ENCODE results near the gene ANXA3.
"Not testable (repeated sequence)": the region's sequence is repeated elsewhere in the genome, so short reads cannot be mapped to it uniquely, and the experiment has no call there.

The ANXA3 gene, protein sequence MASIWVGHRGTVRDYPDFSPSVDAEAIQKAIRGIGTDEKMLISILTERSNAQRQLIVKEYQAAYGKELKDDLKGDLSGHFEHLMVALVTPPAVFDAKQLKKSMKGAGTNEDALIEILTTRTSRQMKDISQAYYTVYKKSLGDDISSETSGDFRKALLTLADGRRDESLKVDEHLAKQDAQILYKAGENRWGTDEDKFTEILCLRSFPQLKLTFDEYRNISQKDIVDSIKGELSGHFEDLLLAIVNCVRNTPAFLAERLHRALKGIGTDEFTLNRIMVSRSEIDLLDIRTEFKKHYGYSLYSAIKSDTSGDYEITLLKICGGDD

DNA sequence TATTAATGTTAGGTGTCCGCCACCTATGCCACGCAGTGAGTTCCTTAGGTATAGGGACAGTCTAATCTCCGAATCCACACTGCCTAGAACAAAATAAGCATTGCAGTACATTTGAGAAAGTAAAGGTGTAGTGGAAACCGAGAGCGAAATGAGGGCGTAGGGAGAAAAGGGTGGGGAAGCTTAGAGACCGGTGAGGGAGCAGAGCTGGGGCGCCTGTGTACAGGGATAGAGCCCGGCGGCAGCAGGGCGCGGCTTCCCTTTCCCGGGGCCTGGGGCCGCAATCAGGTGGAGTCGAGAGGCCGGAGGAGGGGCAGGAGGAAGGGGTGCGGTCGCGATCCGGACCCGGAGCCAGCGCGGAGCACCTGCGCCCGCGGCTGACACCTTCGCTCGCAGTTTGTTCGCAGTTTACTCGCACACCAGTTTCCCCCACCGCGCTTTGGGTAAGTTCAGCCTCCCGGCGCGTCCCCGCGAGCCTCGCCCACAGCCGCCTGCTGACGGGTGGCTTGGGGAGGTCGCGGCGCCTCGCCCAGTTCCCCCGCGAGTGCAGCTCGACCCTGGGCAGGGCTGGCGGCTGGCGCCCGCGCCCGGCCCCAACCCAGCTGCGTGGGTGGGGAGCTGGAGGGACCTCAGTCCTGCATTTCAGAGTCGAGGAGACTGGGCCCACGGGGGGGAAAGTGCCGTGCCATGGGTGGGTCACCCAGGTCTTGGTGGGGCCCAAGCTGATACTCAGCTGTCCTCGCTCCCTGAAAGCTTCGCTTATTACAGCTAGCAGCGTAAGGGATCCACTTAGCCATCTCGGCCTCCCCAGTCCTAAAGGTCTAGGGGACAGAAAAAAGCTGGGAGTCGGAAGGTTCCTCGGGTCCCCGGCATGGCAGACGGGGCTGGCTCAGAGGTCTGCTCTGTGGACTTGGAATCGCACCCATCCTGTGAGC lies at the start of gene ANXA3:
Gene ANXA3 (plus strand): TSS at position 351 of the 932 bp plus-strand sequence. CDS start 2,704 bp downstream, outside the sequence.
- DNase-seq (ENCODE audit: low read depth): no peak

DNA sequence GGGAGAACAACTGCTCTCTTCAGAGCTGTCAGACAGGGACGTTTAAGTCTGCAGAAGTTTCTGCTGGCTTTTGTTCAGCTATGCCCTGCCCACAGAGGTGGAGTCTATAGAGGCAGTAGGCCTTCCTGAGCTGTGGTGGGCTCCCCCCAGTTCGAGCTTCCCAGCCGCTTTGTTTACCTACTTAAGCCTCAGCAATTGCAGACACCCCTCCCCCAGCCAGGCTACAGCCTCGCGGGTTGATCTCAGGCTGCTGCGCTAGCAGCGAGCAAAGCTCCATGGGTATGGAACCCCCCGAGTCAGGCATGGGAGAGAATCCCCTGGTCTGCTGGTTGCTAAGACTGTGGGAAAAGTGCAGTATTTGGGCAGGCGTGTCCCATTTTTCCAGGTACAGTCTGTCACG lies 45.3 kb upstream of the ANXA3 start:
- not testable (repeated sequence) for DNase-seq (ENCODE audit: low read depth)

DNA sequence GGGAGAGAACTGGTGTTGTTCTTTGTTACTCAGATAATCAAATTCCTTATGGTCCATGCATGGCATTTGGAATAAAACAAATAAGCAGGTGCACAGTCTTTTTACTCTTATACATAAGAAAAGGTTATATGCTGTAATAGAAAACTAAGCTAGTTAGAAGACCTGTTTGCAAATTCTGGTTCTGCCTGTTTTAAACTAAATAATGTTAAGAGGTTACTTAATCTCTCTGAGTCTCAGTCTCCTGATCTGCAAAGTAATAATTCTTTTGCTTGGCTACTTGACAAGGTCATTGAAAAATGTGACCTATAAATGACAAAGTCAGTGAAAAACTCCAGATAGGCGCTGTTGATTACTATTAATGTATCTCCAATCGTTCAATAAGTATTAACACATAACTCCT lies 42.5 kb upstream of the ANXA3 start:
- no peak for DNase-seq (ENCODE audit: low read depth)

DNA sequence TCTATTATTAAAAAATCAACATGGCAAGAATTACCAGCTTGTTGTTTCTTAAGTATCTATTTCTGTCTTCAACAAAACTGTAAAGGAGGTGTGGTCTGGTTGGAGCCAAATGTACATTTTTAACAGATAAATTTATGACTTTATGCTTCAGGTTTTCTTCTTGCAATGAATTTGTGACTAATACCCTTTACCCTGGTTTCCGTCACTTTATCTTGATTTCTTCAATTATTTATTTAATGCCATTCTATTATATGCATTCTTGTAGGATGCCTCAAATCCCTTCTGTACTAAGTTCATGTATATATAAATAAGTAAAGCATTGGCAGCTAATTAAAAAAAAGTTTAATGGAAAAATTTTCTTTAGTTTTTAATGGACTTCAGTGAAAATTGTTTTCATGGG lies 41.5 kb upstream of the ANXA3 start:
- DNase-seq (ENCODE audit: low read depth): no peak

DNA sequence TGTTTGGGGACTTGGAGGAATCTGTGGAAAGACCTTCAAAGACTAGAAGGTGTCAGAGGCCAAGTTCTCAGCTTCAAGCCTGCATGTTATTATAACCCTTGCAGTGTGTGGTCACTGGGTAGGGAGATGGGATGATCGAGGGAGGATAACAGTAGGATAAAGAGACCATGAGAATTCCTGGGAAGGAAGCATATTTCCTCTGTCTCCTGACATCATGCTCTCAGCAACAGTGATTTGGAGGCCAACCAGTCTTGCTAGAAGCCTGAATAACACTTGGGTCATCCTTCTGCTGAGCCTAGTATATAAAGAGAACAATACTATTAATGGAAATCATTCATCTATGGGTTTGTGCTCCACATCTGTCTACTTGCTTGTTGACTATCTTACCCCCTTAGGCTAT lies 40.9 kb upstream of the ANXA3 start:
- DNase-seq (ENCODE audit: low read depth): no peak

DNA sequence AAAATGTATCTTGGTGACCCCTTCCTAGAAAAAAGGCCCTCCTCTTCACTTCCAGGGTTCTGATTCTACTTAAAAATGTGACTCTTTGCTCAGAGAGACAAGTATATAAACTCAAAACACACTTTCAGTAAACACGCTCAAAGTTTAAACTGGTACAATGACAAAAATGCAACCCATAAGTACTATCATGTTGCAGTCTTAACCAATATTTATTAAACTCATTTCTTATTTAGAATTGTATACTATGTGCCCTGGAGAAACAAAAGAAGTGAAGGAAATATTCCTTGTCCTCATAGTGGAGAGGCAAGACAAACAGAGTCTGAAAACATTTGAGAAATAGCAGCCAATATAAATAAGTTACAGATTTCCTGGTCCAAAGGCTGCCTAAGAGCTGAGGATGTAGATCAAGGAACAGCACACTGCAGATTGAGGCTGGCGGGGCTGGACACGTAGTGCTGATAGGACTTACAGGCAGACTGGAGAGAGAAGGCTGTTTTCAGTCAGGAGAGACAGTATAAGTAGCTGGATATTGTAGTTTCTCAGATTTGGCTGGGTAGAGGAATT lies 39.1 kb upstream of the ANXA3 start:
- no peak for DNase-seq (ENCODE audit: low read depth)

DNA sequence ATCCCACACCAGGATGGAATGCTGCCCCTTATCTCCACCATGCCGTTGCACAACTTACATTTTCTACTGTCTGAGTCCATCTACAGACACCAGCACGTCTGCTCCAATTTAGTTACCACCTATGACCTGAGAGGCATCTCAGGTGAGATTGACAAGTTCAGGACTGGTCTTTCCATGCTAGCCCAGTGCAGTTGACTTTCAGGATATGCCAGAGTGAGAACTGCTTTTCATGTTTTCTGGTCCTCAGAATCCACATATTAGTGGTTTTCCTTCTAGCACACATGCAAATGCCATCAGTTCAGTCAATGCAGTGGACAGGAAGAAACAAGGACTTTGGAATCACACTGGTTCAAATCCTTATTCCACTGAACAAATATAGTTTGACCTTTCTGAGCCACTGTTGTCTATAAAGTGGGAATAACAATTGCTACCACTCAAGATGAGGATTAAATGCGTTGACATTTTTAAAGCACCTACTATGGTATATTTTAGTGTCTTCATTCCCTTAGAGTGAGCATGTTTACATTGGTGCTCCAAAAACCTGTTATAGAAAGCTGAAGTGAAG lies 38.1 kb upstream of the ANXA3 start:
- DNase-seq (ENCODE audit: low read depth): no peak

DNA sequence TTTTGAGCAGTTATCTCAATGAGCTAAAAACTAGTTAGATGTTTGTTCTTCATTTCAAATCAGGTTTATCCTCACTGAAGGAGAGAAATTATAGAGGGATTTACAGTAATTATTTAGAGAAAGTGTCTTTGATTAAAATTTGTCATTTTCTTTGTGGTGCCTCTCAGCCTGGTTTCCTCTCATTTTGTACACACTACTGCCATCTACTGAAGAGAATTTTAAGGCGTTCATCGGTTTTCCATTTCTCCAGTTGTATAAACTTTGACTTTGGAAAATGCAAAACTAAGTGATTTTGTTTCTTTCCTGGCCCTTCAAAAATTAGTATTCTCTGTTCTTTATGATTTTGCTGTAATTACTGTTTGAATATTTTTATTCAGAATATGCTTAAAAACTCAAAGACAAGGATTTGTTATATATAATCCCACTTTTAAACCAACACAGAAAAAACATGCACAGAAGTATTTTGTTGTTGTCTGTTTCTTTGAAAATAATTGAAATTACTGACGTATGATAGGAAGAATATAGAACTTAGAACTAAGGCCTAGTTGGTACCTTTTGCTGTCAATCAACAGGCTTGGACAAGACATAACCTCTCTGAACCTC lies 34.4 kb upstream of the ANXA3 start:
- no peak for DNase-seq (ENCODE audit: low read depth)

DNA sequence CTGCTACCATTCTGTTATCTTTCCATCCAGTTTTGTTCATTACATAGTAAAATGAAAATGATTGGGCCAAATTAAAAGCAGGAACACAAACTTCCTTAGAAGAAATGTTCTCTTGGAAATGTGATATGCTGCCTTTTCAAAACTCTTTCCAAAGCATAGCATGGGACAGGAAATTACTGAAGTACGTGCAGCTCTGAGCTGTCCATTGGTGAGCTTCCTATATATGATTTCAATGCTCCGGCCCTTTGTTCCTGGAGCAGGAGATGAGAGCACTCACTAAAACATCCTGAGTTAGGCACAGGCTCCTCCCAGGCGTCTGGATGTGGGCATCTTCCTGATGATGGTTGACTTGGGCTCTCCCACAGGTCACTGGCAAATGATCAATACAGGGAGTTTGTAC lies 33.0 kb upstream of the ANXA3 start:
- no peak for DNase-seq (ENCODE audit: low read depth)

DNA sequence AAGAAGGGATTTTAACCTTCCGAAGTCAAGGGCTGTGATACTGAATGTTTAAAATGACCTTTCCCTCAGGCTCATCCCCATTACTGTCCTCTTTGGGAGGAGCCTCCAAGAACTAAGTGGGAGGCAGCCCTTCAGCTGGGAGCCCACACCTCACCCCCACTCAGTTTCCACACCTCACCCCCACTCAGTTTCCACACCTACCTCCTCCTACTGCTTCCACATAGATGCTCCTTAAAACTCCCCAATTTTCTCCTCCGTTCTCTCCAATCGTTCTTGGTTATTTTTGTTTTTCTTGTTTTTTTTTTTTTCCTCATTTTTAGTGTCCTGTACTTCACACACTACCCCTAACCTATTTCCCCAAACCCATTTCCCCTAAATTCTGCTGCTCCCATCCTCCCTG lies 31.6 kb upstream of the ANXA3 start:
- DNase-seq (ENCODE audit: low read depth): no peak

DNA sequence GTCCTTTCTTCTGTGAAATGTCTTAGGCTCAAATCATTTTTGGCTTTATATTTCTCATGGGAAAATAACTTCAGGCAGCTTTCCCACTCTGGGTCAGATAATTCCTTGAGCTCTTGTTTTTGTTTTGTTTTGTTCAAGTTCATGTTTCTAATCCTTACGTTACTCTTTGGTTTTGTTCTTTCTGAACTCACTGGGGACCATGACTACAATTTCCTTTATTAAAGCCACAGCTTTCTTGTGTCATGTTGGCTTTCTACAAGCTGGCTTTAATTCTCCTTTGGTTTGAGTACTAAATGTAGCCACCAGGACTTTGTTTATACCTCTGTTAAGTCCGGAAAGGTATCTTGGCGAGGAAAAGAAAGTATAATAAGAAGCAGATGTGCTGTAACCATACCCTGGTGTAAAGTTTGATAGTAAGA lies 30.8 kb upstream of the ANXA3 start:
- no peak for DNase-seq (ENCODE audit: low read depth)

DNA sequence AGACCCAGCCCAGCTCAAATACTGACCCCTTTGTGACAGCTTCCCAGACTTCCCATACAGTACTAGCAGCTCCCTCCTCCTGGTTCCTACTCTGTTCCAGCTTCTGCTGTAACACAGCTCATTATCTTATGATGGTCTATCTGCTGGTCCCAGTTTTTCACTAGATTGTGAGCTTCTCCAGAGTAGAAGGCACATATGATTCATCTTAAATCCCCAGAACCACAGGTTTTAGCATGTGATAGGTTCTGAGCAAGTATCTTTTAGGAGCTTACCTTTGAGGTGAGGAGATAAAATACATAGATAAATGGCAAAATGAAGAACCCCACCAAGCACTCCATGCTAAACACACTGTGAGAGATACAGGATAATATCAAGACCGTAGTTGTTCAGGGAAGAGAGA lies 27.6 kb upstream of the ANXA3 start:
- no peak for DNase-seq (ENCODE audit: low read depth)

DNA sequence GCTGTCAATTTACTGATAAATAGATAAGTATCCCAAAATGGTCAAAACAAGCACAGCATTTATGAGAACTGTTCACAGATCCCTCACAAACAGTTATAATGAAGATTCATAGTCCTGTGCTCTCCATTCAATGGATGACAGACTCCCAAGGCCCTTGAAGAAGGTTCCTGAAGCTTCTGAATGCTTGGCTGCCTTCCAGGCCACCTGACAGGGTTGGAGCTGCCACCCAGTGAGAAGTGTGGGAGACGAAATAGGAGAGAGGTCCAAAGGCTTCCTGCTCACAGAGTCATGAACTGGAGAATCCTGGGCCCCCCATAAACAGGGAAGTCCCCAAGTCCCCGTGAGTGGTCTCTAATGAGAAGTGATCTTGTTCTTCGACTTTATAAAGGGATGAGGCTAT lies 26.0 kb upstream of the ANXA3 start:
- no peak for DNase-seq (ENCODE audit: low read depth)

DNA sequence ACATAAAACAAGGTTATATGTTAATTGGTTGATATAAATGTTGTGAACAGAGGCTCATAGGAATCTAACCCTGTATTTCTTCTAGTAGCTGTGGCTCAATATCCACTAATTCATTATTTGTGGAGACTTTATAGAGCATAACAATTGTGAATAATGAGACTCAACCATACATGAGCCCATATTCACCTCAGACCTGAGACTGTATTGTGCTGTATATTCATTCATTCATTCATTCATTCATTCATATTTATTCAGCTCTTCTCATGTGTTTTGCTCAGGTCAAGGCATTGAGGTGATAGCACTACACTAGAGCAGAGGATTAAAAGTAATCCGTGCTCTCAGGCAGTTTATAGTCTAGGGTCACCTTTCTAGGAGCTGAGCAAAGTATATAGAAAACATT lies 24.5 kb upstream of the ANXA3 start:
- DNase-seq (ENCODE audit: low read depth): no peak

DNA sequence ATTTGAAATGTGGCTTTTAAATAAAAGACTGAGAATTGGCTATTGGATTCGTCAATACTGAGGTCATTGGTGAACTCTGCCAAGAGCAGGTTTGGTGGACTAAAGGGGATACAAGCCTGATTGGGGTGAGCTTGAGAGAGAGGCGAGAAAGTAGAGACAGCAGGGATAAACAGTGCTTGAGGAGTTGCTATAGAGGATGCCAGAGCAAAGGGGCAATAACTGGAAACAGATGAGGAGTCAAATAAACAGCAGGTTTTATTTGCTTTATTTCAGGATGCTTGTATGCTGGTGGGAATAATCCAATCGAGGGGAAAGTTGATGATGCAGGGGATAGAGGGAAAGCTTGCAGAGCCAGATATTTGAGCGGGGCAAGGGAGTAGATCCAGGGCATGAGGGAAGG lies 24.0 kb upstream of the ANXA3 start:
- no peak for DNase-seq (ENCODE audit: low read depth)

DNA sequence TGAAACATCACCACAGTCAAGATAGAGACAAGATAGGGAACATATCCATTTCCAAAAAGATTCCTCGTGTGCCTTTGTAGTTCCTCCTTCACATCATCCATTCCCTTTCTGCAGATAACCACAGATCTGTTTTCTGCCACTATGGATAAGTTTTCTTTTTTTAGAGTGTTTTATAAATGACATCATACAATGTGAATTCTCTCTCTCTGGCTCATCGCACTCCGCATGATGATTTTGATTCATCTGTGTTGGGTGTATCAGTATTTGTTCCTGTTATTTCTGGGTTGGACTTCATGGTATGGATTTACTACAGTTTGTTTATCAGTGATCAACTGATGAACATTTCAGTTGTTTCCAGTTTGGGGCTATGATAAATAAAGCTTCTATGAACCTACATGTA lies 23.2 kb upstream of the ANXA3 start:
- no peak for DNase-seq (ENCODE audit: low read depth)

DNA sequence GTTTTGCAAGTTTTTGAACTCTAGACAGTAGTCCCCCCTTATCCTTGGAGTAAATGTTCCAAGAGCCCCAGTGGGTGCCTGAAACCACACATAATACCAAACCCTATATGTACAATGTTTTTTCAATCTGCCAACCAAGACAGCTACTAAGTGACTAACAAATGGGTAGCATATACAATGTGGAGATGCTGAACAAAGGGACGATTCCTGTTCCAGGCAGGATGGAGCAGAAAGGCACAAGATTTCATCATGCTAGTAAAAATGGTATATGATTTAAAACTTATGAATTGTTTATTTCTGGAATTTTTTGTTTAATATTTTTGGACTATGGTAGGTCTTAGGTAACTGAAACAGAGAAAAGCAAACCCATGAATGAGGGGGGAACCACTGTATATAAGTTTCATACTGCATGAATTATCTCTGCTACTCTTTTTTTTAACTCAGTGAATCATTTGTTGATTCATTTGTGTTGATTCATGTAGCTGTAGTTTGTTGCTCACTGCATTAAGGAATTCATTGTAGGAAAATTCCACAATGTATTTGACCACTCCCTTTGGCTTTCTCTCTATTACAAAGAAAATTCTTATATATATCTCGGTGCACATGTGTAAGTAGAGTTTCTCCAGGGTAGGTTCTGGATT lies 21.9 kb upstream of the ANXA3 start:
- no peak for DNase-seq (ENCODE audit: low read depth)

DNA sequence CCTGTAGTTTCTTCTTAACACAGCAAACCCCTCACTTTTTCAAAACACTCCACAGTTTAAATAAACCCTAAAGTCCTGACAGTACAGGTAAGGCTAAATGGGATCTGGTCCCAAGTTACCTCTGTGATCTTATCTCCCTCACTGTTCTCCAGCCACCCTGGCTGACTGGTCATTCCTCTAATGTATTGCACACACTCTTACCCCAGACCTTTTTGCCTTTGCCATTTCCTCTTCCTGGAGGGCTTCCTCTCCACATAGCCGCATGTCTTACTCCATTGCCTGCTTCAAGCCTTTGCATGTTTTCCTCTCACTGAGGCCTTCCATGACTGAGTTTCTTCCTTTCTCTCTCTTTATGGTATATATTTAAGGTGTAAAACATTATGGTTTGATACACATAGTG lies 19.5 kb upstream of the ANXA3 start:
- no peak for DNase-seq (ENCODE audit: low read depth)

DNA sequence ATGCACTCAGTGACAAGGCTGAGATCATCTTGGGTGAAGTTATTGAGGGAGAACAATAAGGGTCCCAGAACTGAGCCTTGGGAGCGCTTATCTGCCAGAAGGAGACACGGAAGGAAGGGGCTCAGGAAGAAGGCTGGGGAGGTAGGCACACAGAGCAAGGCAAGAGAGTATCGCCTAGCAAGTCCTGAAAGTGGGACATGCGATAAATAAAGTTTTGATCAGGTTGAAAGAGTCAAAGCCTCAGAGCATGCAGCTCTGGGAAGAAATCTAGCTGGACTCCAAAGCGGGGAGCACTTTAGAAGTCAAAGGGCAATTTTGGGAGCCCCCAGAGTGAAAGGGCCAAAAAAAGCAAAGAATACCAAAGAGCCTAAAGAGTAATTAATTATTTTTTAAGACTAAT lies 17.7 kb upstream of the ANXA3 start:
- DNase-seq (ENCODE audit: low read depth): no peak

DNA sequence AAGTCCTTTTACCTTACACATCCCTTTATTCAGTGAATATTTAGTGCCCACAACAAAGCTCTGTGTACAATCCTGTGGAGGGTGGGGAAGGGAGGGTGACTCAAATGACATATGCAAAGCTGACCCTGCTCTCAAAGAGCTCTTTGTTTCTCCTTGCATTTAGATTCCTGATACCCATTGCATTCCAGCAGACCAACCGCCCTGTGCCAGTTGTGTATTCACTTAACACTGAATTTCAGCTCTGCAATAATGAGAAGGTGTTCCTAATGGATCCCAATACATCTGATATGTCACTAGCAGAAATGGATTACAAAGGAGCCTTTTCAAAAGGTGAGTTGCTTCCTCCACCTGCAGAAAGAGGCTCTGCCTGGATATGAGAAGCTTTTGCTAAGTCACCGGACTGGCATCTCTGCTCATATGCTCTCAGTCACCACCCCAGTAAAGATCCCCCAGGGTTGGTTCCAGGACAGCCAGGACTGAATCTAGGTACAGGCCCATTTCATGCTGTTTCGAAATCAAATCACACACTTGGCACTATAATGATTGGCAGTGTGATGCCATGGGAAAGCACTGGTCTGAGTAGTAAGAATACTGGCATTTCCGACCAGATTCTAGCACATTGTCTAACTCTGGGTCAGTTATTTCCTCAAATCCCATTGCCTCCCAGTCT lies 17.1 kb upstream of the ANXA3 start:
- DNase-seq (ENCODE audit: low read depth): no peak

DNA sequence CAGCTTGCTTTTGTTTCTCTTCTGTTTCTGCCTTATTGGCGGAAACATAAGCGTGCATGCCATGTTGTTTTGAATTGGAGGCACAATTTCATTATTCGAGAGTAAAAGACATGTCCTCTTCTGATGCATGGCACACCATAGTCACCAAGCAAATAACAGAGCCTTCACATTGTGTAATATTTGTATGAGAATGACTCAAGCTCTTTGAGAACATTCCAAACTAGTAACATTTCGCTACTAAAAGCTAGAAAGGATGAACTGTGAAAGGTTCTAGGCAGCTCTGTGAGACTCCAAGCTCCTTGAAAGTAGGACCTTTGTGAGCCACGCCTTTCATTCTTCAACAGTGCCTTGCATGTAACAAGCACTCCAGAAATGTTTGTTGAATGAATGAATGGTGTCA lies 9.2 kb upstream of the ANXA3 start:
- DNase-seq (ENCODE audit: low read depth): no peak

All from stimulated activated CD4-positive, alpha-beta T cell treated with anti-CD3 and anti-CD28 coated beads, Interleukin-2, amount 100 ng/mL, for 4 hours (primary cell).